HEK293 (cell line): Measurements from ENCODE around the gene POLD3.

ENCODE experiments used
- CTCF ChIA-PET: fragments of 350-600 bp; formaldehyde crosslinking; extraction: SDS; loops from one replicate; lab custom pipeline; 2021; ENCODE audit warnings: antibody characterized with exemption; lab: Yijun Ruan, JAX
- POLR2A ChIA-PET: fragments of 300-600 bp; formaldehyde crosslinking; extraction: SDS; loops from one replicate; lab custom pipeline; 2020; ENCODE audit warnings: antibody characterized with exemption, inconsistent platforms; lab: Yijun Ruan, JAX
- H3K27ac ChIP-seq: fragments of 200-500 bp; sonication (Bioruptor generic); 2 replicates; pipeline ENCODE4 v1.5.1; 2014; ENCODE audit warnings: low read depth, low read length, control low read depth, inconsistent platforms; ENCODE audit errors: extremely low read depth
- H3K36me3 ChIP-seq, 2 experiments: fragments of 200-500 bp in 1 of 2; sonication (Bioruptor generic) in 1 of 2; 1 replicate in 1 of 2; 2 replicates in 1 of 2; pipeline ENCODE4 v1.5.1; 2014 to 2017; ENCODE audit warnings: inconsistent platforms in 2 of 2, low read length in 2 of 2; ENCODE audit not compliant: control insufficient read depth in 2 of 2, insufficient read depth in 1 of 2
- H3K4me1 ChIP-seq: fragments of 200-500 bp; sonication (Bioruptor generic); 2 replicates; pipeline ENCODE4 v1.5.1; 2014; ENCODE audit warnings: mild to moderate bottlenecking, low read length, inconsistent platforms; ENCODE audit not compliant: control insufficient read depth, insufficient read depth
- H3K4me3 ChIP-seq: 2 replicates; pipeline ENCODE4 v1.5.1; 2011; ENCODE audit warnings: low read depth, mild to moderate bottlenecking, control low read depth, low read length, moderate library complexity
- H3K9me3 ChIP-seq: fragments of 200-500 bp; sonication (Bioruptor generic); 2 replicates; pipeline ENCODE4 v1.5.1; 2014; ENCODE audit warnings: low read depth, low read length, inconsistent platforms; ENCODE audit not compliant: control insufficient read depth, insufficient read depth
- BCL11A ChIP-seq: fragments of 450-650 bp; formaldehyde crosslinking; IDR thresholded peaks from 2 replicates; pipeline ENCODE4 v1.5.1; 2016; ENCODE audit warnings: low read depth, missing biosample characterization, missing genetic modification characterization
- HOXA7 ChIP-seq: sonication (generic); formaldehyde crosslinking; IDR thresholded peaks from 2 replicates; pipeline ENCODE4 v1.8.1; 2022; ENCODE audit warnings: missing genetic modification reagents, borderline replicate concordance
- HOXD13 ChIP-seq: sonication (generic); formaldehyde crosslinking; IDR thresholded peaks from 2 replicates; pipeline ENCODE4 v1.8.0; 2022; ENCODE audit warnings: missing genetic modification reagents, borderline replicate concordance
- MZF1 ChIP-seq: fragments of 450-650 bp; formaldehyde crosslinking; IDR thresholded peaks from 2 replicates; pipeline ENCODE4 v1.5.1; 2017; ENCODE audit warnings: missing biosample characterization, missing genetic modification characterization, borderline replicate concordance
- ZBTB10 ChIP-seq: fragments of 450-650 bp; formaldehyde crosslinking; IDR thresholded peaks from 2 replicates; pipeline ENCODE4 v1.5.1; 2016; ENCODE audit warnings: missing biosample characterization, missing genetic modification characterization
- ZFP3 ChIP-seq: fragments of 450-650 bp; formaldehyde crosslinking; IDR thresholded peaks from 2 replicates; pipeline ENCODE4 v1.5.1; 2016; ENCODE audit warnings: low read depth, missing biosample characterization, missing genetic modification characterization
- ZFP37 ChIP-seq: fragments of 450-650 bp; formaldehyde crosslinking; IDR thresholded peaks from 2 replicates; pipeline ENCODE4 v1.5.1; 2016; ENCODE audit warnings: missing biosample characterization, missing genetic modification characterization
- ZNF138 ChIP-seq: fragments of 450-650 bp; formaldehyde crosslinking; IDR thresholded peaks from 2 replicates; pipeline ENCODE4 v1.5.1; 2016; ENCODE audit warnings: missing biosample characterization, missing genetic modification characterization, borderline replicate concordance
- ZNF140 ChIP-seq: fragments of 450-650 bp; formaldehyde crosslinking; IDR thresholded peaks from 2 replicates; pipeline ENCODE4 v1.5.1; 2016; ENCODE audit warnings: missing biosample characterization, missing genetic modification characterization
- ZNF19 ChIP-seq: fragments of 450-650 bp; formaldehyde crosslinking; IDR thresholded peaks from 2 replicates; pipeline ENCODE4; 2016; ENCODE audit warnings: missing biosample characterization, missing genetic modification characterization, low read depth
- ZNF248 ChIP-seq: fragments of 450-650 bp; formaldehyde crosslinking; IDR thresholded peaks from 2 replicates; pipeline ENCODE4 v1.5.1; 2017; ENCODE audit warnings: missing biosample characterization, missing genetic modification characterization
- ZNF292 ChIP-seq: fragments of 450-650 bp; formaldehyde crosslinking; IDR thresholded peaks from 2 replicates; pipeline ENCODE4 v1.5.1; 2016; ENCODE audit warnings: low read depth, missing biosample characterization, missing genetic modification characterization, borderline replicate concordance
- ZNF311 ChIP-seq: fragments of 450-650 bp; formaldehyde crosslinking; IDR thresholded peaks from 2 replicates; pipeline ENCODE4 v1.5.1; 2017; ENCODE audit warnings: missing biosample characterization, missing genetic modification characterization, borderline replicate concordance
- ZNF561 ChIP-seq: fragments of 450-650 bp; IDR thresholded peaks from 2 replicates; pipeline ENCODE4 v1.5.1; 2018; ENCODE audit warnings: missing biosample characterization, missing genetic modification characterization, borderline replicate concordance
- ZSCAN5A ChIP-seq: fragments of 450-650 bp; formaldehyde crosslinking; IDR thresholded peaks from 2 replicates; pipeline ENCODE4 v1.5.1; 2016; ENCODE audit warnings: missing biosample characterization, missing genetic modification characterization
- ZXDB ChIP-seq: fragments of 450-650 bp; formaldehyde crosslinking; IDR thresholded peaks from 2 replicates; pipeline ENCODE4 v1.5.1; 2016; ENCODE audit warnings: missing biosample characterization, missing genetic modification characterization

Gene POLD3

GRCh38 chr11:74680703-74681531 lies 88.5 kb downstream of the POLD3 start (continued):
- TF ChIP-seq ZBTB10 (tag by site-specific recombination) (no peak), ZSCAN5A (tag by site-specific recombination) (no peak), HOXD13 (CRISPR knock-in tag) (no peak), HOXA7 (no peak), BCL11A (tag by site-specific recombination) (no peak), ZNF138 (tag by site-specific recombination) (no peak), ZNF248 (tag by site-specific recombination) (no peak)
- TF ChIP-seq, all 188 proteins: peak for 0

GRCh38 chr11:74681686-74682651 lies 89.6 kb downstream of the POLD3 start:
- ChIA-PET POLR2A (no interaction called here), CTCF (interaction anchor here (0.5 to 1.3 kb wide), 3 partner anchors 20 to 178 kb away, joined by 3 to 5 read pairs (median 4); no protein-coding TSS in a partner anchor)
- Histone ChIP-seq H3K4me3 (no peak overlapping the region), H3K36me3 (no peaks in the 10 kb centered on the region), H3K27ac (no peak overlapping the region), H3K4me1 (no peaks in the 10 kb centered on the region), H3K9me3 (no peaks in the 10 kb centered on the region)
- TF ChIP-seq ZFP3 (tag by site-specific recombination) = no peak
- no peak for TF ChIP-seq ZNF561
- TF ChIP-seq ZNF292 = no peak
- TF ChIP-seq ZFP37 (tag by site-specific recombination) = no peak
- TF ChIP-seq MZF1 (tag by site-specific recombination) = no peak
- no peak for TF ChIP-seq ZXDB (tag by site-specific recombination)
- TF ChIP-seq ZNF19 = no peak
- TF ChIP-seq ZNF140 (tag by site-specific recombination) = no peak
- TF ChIP-seq ZNF311 (tag by site-specific recombination) = no peak
- TF ChIP-seq ZBTB10 (tag by site-specific recombination) = no peak
